C4-2B (cell line): ENCODE results near the gene MS4A1.

Experiments used
- CTCF ChIP-seq: fragments of 450-650 bp; conservative IDR thresholded peaks from 2 replicates; pipeline ENCODE4 v1.5.1; 2017; ENCODE audit warnings: mild to moderate bottlenecking
- ZFX ChIP-seq: fragments of 450-650 bp; IDR thresholded peaks from 2 replicates; pipeline ENCODE4 v1.6.1; 2017

- no peak for TF ChIP-seq CTCF
- TF ChIP-seq ZFX: no peak
These were observed 26.4 kb upstream of the MS4A1 start, which contains the start of gene MS4A5 for GRCh38 chr11:60429272-60429671.
